GM23248 (cell line): ENCODE data around the gene ATP2C2.

Experiments used
- EZH2 ChIP-seq: fragments of 200-600 bp; sonication (generic); IDR thresholded peaks from 2 replicates; pipeline ENCODE4 v1.6.1; 2018; ENCODE audit warnings: antibody characterized with exemption, mild to moderate bottlenecking; ENCODE audit not compliant: insufficient read depth, poor library complexity, severe bottlenecking
- EZH2phosphoT487 ChIP-seq: fragments of 200-600 bp; sonication (generic); IDR thresholded peaks from 2 replicates; pipeline ENCODE4 v1.6.1; 2018; ENCODE audit warnings: antibody characterized with exemption, moderate library complexity, mild to moderate bottlenecking, low read depth; ENCODE audit not compliant: insufficient read depth

GRCh38 chr16:84451781-84452180 lies 83.4 kb downstream of the ATP2C2 start:
- TF ChIP-seq EZH2 = no peak
- no peak for TF ChIP-seq EZH2phosphoT487
